ENCODE results near the gene CDC42SE2. TPM values are rescaled to one million over a fixed set of nuclear protein-coding genes. Genes with fewer than 3 reads are reported as not detected.

The CDC42SE2 gene
- total RNA-seq, 6 experiments from 2014 or later: 14.2 to 18.0 (median 16.4) TPM

GRCh38 chr5:131239686-131240085 lies 24.2 kb upstream of the CDC42SE2 start:
- H3K27ac Mint-ChIP-seq: no peak overlapping the region
- H3K4me1 Mint-ChIP-seq (ENCODE audit: low read depth): peaks cover 21% of the 10 kb centered on the region
- H3K36me3 Mint-ChIP-seq (ENCODE audit: low read depth): no peaks in the 10 kb centered on the region
- H3K27me3 Mint-ChIP-seq (ENCODE audit: insufficient read depth): no peaks in the 10 kb centered on the region; the same call in 1 of the 2 replicates
- no peak for DNase-seq
- TF ChIP-seq CTCF (IDR thresholded peaks at IDR 0.05): no peak
- H3K4me3 Mint-ChIP-seq: no peak overlapping the region
- H3K9me3 Mint-ChIP-seq: no peaks in the 10 kb centered on the region

GRCh38 chr5:131242728-131243255 lies 21.1 kb upstream of the CDC42SE2 start:
- Mint-ChIP-seq H3K27me3 (ENCODE audit: insufficient read depth) (no peaks in the 10 kb centered on the region), H3K9me3 (0 out of 2 replicates have a peak, but pooled peaks cover 8% of the 10 kb centered on the region), H3K4me1 (ENCODE audit: low read depth) (peaks cover 21% of the 10 kb centered on the region), H3K4me3 (peak overlapping the region; percentile 37), H3K36me3 (ENCODE audit: low read depth) (no peaks in the 10 kb centered on the region), H3K27ac (peak overlapping the region; percentile 79)
- DNase-seq: peak; percentile 95
- no peak for TF ChIP-seq CTCF (IDR thresholded peaks at IDR 0.05)

GRCh38 chr5:131245312-131245711 lies 18.5 kb upstream of the CDC42SE2 start:
- H3K27me3 Mint-ChIP-seq (ENCODE audit: insufficient read depth): no peaks in the 10 kb centered on the region
- H3K9me3 Mint-ChIP-seq: 0 out of 2 replicates have a peak, but pooled peaks cover 8% of the 10 kb centered on the region
- no peak for DNase-seq
- no peak for TF ChIP-seq CTCF (IDR thresholded peaks at IDR 0.05)
- H3K4me1 Mint-ChIP-seq (ENCODE audit: low read depth): peaks cover 21% of the 10 kb centered on the region
- H3K4me3 Mint-ChIP-seq: no peak overlapping the region
- H3K27ac Mint-ChIP-seq: no peak overlapping the region
- no peaks in the 10 kb centered on the region for H3K36me3 Mint-ChIP-seq (ENCODE audit: low read depth)

- no peaks in the 10 kb centered on the region for H3K36me3 Mint-ChIP-seq (ENCODE audit: low read depth)
- no peak for DNase-seq
- peaks cover 21% of the 10 kb centered on the region for H3K4me1 Mint-ChIP-seq (ENCODE audit: low read depth)
- no peak for TF ChIP-seq CTCF (IDR thresholded peaks at IDR 0.05)
- H3K27ac Mint-ChIP-seq: no peak overlapping the region
- H3K27me3 Mint-ChIP-seq (ENCODE audit: insufficient read depth): no peaks in the 10 kb centered on the region
- H3K4me3 Mint-ChIP-seq: no peak overlapping the region
- H3K9me3 Mint-ChIP-seq: 0 out of 2 replicates have a peak, but pooled peaks cover 8% of the 10 kb centered on the region
Measured at GRCh38 chr5:131245948-131246347, 17.9 kb upstream of the CDC42SE2 start.

GRCh38 chr5:131246504-131246903 lies 17.3 kb upstream of the CDC42SE2 start:
- DNase-seq: no peak
- Mint-ChIP-seq H3K27ac (no peak overlapping the region), H3K27me3 (ENCODE audit: insufficient read depth) (no peaks in the 10 kb centered on the region), H3K4me3 (no peak overlapping the region), H3K36me3 (ENCODE audit: low read depth) (no peaks in the 10 kb centered on the region), H3K9me3 (0 out of 2 replicates have a peak, but pooled peaks cover 8% of the 10 kb centered on the region), H3K4me1 (ENCODE audit: low read depth) (peaks cover 18% of the 10 kb centered on the region)
- TF ChIP-seq CTCF (IDR thresholded peaks at IDR 0.05): no peak

Data from HFFc6 (cell line).